ENCODE results near the gene BTRC.

Gene BTRC

DNA sequence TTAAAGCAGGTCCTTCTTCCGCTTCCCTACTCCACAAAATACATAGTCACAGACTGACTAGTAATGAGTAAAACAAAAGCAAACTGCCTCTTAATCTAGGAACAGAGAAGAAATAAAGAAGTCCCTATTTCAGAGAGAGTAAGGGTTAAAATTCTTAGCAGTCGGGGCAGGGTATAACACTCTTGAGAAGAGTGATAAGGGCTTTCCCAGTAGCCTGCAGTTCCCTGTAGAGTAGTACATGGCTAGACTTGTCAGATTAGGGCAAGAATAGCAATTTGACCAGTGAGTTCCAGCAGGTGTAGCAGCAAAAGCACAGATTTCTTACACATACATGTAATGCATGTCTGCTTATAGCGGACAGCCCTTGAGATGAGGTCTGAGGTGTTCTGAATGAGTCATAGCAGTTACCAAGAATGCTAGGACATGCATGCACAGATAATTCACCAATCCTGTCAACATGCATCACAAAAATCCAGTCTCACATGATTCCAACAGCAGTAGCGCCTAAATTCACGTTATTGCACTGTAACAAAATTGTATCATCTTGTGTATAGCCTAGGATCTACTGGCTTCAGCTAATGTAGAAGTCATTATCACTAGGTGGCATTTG, 40.7 kb downstream of the BTRC start:
- no peak for DNase-seq (ENCODE audit: low spot score)
- in situ Hi-C loops (cut with MboI; ENCODE audit: low pct_unique_long_range_greater_than_20kb, low sequenced_read_pairs, unreplicated experiment) = no loop called here
- TF ChIP-seq, protein P1, sequence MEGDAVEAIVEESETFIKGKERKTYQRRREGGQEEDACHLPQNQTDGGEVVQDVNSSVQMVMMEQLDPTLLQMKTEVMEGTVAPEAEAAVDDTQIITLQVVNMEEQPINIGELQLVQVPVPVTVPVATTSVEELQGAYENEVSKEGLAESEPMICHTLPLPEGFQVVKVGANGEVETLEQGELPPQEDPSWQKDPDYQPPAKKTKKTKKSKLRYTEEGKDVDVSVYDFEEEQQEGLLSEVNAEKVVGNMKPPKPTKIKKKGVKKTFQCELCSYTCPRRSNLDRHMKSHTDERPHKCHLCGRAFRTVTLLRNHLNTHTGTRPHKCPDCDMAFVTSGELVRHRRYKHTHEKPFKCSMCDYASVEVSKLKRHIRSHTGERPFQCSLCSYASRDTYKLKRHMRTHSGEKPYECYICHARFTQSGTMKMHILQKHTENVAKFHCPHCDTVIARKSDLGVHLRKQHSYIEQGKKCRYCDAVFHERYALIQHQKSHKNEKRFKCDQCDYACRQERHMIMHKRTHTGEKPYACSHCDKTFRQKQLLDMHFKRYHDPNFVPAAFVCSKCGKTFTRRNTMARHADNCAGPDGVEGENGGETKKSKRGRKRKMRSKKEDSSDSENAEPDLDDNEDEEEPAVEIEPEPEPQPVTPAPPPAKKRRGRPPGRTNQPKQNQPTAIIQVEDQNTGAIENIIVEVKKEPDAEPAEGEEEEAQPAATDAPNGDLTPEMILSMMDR (IDR thresholded peaks at IDR 0.05; ENCODE audit: extremely low read depth, insufficient read depth, missing control alignments) = no peak

DNA sequence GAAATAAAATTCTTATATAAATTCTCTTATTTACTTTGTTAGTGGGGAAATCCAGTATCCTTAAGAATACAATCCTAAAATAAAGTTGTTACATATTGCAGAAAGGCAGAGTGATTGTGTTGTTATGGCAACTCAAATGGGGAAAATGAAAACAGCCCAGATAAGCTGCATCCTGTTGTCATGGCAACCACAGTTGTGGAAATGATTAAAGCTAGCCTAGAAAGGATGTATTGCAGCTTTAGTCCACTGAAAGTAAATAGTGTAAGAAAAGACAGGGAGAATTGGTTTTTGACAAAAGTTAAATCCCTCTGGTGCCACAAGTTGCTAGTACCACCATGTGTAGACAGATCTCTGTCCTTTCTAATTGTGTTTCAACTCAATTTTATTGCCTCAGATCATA, 43.2 kb downstream of the BTRC start:
- TF ChIP-seq, protein P1 (IDR thresholded peaks at IDR 0.05; ENCODE audit: extremely low read depth, insufficient read depth, missing control alignments) = no peak

GRCh38 chr10:101400585-101400984, 46.6 kb downstream of the BTRC start:
- TF ChIP-seq, protein P1 (IDR thresholded peaks at IDR 0.05; ENCODE audit: extremely low read depth, insufficient read depth, missing control alignments) = no peak
- in situ Hi-C loops (cut with MboI; ENCODE audit: low pct_unique_long_range_greater_than_20kb, low sequenced_read_pairs, unreplicated experiment) = no loop called here
- no peak for DNase-seq (ENCODE audit: low spot score)

More for the DNA sequence above, 43.2 kb downstream of the BTRC start:
- in situ Hi-C loops (cut with MboI; ENCODE audit: low pct_unique_long_range_greater_than_20kb, low sequenced_read_pairs, unreplicated experiment) = no loop called here
- no peak for DNase-seq (ENCODE audit: low spot score)

DNA sequence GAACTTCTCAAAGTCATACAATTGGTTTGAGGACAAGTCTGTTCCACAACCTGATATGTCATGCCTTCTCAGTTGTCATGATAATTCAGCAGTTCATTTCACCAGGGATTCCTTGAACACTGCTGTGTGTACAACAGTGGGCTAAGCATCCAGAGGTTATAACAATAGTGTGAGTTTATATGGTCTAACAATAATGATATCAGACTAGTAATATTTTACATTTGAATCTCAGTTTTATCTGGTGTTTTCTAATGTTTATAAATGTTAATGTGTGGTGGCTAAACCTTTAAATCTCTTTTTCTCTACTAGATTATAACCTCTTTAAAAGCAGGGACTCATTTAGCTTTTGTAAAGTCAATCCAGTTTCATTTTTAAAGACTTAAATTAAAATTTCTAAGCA, 48.7 kb downstream of the BTRC start:
- TF ChIP-seq, protein P1 (IDR thresholded peaks at IDR 0.05; ENCODE audit: extremely low read depth, insufficient read depth, missing control alignments) = no peak
- in situ Hi-C loops (cut with MboI; ENCODE audit: low pct_unique_long_range_greater_than_20kb, low sequenced_read_pairs, unreplicated experiment) = no loop called here
- no peak for DNase-seq (ENCODE audit: low spot score)

DNA sequence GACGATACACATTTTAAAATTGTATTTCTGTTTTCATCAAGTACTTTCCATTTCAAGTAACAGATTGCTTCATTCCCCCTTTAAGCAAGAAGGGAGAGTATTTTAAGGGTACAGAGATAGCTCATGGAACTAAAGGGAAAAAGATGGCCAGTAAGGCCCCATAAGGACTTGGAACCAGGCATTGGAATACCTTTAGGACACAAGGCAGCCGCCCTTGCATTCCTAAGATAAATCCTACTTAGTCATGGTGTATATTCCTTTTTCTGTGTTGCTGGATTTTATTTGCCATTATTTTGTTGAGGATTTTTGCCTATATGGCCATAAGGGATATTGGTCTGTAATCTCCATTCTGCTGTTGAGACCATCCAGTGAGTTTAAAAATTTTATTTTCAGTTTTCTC, 49.2 kb downstream of the BTRC start:
- in situ Hi-C loops (cut with MboI; ENCODE audit: low pct_unique_long_range_greater_than_20kb, low sequenced_read_pairs, unreplicated experiment) = no loop called here
- DNase-seq (ENCODE audit: low spot score) = no peak
- TF ChIP-seq, protein P1 (IDR thresholded peaks at IDR 0.05; ENCODE audit: extremely low read depth, insufficient read depth, missing control alignments) = no peak

GRCh38 chr10:101405001-101405400, 51.0 kb downstream of the BTRC start:
- in situ Hi-C loops (cut with MboI; ENCODE audit: low pct_unique_long_range_greater_than_20kb, low sequenced_read_pairs, unreplicated experiment) = no loop called here
- TF ChIP-seq, protein P1 (IDR thresholded peaks at IDR 0.05; ENCODE audit: extremely low read depth, insufficient read depth, missing control alignments) = no peak
- DNase-seq (ENCODE audit: low spot score) = no peak

Data from GM13977 (cell line).